CD1c-positive myeloid dendritic cell (primary cell): ENCODE data around the gene SPATA46.

Experiments used
- DNase-seq: peaks from one replicate; pipeline ENCODE4 v3.0.0-alpha.2; 2016; ENCODE audit errors: extremely low spot score

The SPATA46 gene

DNA sequence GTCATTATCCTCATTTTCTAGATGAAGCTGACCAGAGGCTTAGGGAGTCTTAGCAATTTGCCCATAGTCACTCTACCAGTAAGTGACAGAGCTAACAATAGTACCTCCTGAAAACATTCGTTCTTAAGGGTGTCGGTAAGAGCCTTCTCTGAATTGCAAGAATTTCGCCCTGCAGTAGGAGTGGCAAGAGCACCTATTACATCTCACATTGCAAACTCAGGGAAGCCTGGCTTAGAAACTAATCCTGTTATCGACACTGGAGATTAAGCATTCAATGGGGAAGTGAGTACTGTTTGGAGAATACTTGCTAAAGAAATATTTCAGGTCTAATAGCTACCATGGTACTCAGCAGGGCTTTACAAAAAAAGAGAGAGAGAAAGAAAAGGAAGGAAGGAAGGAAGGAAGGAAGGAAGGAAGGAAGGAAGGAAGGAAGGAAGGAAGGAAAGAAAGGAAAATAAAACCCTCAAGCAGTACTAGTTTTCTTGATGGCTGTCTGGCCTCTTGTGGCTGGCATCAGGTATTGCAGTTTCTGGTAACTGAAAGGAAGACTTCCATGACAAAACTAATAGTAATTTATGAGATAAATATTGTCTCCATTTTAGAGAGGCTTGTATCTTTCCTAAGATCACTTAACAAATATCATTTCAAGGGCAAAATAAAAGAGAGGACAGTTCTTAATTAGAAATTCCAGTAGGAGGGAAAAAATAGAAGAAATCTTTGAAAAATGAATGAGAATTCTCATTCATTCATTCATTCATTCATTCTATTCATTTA, 15.3 kb upstream of the SPATA46 start:
- DNase-seq, result peak; percentile 32

DNA sequence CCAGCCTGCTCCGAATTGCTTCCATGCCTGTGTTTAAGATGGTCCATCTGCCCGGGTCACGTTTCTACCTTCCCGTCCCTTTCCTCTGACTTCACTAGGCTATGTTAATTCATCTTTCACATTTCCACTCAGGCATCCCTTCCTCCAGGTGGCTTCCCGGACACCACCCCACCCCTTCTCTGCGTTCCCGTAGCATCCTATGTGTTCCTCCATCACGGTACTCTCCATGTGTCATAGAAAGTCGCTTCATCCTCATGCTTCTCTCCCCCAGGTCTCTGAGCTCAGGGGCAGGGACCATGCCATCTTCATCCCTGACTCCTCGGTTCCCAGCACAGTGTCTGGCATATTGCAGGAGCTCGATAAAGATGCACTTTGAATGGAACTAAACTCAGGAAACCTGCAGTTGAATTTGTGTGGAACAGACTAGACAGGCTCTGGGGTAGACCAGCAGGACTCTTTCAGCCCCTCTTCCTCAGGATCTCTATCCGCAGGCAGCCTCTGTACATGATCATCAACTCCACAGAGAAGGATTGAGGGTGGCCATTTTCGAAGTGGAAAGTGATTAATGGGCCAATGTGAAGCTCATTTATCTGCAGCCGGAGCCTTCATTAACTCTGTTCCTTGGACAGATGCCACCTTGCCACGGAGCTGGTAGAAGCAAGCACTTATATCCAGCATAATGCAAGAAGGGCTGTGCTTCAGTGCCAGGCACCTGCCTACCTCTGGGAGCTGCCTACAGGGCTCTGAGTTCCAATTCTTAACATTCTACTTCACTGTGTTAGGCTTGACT, 13.9 kb upstream of the SPATA46 start:
- no peak for DNase-seq

DNA sequence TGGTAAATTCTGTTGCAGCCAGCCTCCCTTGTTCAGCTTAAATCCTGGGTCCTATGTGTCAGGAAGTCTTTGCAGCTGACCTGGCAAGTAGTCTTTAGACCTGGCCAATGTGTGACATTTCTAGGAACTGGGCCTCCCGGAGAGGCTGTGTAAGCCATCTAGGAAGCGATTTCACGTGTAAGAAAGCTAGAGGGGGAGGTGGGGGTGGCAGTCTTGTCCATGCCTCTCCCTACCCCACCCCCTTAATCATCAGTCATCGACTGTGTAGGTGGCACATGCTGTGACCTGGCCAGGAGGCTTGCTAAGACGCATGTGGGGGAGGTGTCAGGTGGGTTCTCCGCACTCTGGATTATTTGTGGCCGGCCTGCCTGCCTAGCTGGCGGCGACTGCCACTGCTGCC, 13.3 kb upstream of the SPATA46 start:
- no peak for DNase-seq

DNA sequence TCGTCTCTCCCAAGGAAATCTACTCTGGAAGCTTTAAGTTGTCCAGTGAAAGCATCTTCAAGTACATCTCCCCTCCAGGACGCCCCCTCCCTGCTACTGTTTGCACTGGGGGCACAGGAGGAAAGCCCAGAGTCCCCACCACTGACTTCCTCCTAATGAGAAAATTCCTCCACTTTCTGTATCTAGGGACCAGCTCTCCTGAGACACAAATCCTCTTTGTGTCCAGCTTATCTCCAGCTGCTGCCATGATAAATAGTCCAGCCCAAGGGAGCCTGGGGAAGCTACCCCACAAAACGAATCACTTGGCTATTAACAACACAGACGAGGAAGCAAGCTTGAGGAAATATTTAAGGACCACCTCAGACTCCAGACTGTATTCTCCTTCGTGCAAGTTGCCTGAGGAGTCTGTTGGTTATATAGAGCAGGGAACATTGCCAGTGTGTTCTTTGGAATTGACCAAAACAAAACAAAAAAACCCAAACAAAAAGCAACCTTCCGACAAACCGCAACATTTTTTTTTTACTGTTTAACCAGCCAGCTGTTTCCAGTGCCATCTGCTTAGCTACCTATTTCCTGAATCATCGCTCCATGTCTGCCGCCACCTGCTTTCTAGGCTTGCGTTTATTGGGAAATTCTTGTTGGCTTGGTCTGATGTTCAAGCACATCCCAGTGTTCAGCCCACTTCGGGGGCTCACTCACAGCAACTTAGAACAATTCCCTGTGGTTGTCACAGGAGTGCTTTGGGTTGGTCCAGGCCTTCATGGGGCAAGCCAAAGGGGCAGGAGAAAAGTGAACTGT, 12.6 kb upstream of the SPATA46 start:
- no peak for DNase-seq

DNA sequence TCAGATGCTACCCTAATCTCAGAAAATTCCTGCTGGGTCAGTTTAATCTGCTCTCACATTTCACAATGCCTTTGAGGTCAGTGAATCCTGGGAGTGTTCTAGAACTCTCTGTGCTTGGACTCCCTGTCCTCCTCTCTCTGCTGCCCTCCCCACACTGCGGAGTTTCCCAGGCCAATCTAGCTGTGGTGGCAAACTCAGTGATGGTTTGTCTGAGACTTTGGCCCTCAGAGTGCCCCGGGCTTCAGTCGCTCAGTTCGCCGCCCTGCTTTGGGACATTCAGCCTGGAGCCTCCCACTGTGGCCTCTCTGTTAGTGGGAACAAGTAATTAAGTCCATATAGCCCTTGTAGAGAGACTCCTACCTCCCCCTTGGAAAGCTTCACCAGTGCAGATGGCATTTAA, 12.0 kb upstream of the SPATA46 start:
- no peak for DNase-seq

DNA sequence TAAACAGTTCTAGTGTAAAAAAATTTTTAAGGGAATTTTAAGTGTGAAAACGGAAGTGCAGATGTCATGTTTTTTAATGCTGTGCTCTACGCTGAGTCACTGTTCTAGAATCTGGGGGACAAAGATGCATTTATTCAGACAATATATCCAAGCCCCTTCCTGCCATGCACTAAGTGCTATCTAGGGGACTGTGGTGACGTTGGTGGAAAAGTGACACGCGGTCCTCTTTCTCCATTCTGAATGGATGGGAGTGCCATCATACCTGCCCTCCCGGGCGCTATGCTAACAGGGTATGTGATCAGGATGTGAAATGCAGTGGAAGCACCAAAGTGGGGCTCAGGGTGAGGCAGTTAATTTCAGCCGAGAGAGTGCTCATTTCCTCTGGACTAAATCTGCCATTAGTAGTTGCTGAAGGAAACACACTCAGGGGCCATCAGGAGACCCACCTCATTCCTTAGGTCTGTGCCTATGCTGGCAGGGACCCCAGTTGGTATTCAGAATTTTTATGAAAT, 11.5 kb upstream of the SPATA46 start:
- no peak for DNase-seq

DNA sequence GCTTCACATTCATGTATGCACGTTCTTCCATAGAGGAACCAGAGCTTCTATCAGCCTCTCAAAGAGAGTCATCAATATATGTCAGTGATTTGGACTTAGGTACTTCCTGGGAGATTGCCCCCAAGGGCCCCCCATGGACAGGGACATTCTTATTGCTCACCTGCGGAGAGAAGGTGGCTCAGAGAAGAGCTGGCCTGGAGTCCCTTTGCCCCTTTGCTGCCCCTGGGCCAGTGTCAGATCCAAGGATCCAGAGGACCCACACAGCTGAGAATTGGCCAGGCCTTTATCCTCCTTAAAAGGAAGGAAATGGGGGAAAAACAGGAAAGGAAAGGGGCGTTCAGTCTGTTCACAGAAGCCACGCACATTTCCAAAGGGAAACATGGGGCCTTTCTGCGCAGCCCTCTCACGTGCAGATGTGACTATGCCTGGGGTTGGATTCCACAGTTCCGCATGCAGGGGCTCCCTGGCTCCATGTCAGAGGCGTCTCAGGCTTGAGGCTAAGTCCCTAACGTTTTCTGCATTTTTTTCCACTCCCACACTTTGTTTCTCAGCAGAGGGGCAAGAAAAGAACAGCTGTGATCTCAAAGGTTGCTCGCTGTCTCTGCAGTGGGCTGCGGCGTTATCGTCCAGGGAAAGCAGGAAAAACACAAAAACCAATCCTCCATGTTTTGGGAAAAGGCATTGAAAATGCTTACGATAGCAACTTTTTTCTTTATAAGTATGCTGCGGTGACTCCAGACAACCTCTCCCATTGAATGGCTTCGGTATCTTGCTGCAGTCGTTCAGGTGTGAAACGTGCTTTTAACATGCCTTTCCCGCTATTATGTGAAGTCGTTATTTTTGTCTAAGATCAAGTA, 10.8 kb upstream of the SPATA46 start:
- DNase-seq, result no peak

DNA sequence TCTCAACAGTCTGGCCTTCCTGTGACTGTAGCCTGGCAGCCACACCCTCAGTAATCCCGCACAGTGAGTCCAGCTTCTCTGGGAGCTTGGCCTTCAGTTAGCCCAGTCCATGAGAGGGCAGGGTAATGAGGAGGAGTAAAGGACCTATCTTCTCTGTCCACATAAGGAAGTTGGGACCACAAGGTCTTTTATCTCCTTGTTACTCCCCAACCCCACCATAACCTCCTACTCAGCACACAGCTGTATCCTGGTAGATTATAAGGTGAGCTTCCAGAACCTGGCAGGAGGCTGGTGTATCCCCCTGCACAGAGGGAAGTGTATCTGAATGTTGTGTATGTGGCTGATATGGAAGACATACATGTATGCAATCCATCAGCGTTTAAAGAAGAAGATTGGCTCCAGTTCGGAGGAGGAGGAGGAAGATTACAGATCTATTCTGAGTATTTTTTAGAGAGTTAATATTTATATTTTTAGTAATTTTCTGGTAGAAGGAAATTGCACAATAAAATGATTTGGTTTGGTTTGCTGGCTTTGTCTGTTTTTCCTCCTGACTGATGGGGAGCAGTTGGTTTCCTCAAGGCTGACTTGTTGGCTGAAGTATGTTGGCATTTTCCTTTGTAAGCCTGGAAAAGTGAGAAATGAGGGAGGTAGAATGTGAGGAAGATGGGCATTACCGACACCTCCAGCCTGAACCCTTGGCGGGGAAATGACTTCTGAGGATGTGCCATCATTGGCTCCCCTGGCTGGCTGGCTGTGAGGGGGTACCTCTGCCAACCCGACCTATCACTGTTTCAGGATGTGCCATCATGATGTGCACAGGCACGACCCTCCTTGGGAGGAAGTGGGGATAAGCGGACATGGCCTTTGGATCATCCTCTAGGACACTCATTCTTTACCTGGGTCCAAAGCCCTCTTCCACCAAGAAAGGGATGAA, 9.9 kb upstream of the SPATA46 start:
- DNase-seq, result no peak

DNA sequence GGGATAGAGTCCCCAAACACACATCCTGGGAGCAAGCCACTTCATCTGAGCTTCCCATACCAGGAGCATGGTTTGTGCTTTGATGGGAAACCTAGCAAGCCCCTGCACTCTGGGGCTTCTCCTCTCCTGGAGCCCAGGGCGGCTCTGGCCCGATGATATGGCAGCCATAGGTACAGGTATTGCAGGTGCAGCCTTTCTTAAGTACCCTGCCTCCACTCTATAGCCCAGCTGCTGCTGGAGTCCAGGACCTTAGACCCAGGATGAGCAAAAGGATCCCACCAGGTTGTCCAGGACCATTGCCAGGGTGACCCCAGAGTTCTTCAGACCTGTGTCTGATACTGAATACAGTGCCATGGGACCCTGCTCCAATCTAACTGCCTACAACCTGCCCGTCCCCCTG, 9.0 kb upstream of the SPATA46 start:
- no peak for DNase-seq

DNA sequence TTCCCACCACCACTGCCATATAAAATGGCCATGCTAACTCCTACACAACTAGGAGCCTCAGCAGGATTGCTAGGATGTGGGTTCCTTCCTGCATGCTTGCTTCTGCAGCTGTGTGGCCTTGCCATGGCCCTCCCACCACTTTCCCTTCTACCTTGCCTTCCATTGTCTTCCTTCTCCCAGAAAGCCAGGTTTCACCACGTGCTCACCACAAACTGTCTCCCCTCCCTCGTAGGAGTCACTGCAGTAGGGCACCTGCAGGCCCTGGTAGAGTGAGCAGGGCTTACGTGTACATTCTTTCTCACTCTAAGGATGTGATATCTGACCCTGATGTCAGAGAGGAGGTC, 8.6 kb upstream of the SPATA46 start:
- DNase-seq, result no peak

DNA sequence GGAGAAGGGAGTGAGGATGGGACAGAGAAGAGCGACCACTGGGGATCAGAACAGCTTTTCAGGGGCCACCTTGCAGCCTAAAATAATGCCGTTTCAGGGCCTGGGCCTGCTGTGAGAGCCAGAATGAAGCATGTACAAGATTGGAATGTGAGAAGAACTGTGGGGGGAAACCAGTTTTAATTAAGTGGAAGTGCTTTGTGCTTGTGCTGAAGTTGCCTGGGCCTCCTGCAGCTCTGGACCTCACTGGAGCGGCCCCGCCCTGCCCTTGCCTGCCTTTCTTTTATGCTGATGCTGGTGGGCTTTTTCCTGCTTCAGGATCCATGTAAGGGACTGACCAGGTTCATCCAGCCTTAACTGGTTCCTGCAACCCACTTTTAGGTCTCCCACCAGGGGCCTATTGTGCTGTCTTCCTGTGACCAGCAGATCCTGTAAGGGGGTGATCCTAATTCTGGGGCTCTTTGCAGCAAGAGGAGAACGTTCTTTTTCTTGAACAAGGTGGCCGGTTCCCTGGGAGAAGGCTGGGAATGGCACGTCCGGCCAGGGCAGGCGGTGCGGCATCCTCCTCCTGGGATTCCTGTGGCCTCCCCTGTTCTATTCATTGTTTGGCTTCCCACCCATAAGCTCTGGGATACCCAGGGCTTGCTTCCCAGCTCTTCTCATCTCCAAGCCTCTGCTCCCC, 8.1 kb upstream of the SPATA46 start:
- no peak for DNase-seq

DNA sequence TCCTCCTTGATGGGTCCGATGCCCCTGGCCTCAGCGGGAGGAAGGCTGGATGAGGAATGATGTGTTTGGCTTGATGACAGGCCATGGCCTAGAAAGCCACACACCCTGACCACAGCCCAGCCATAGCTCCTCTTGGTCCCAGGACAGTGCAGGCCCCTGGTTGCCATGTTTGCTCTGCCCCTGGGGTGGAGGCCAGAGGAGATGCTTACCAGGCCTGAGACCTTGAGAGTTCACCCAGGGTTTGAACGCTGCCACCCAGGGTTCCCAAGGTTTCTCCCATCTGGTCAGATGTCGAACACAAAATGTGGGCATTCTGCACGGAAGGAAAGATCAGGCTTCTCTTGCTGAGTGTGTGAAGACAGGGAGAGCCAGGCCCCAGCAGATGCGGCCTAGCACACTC, 7.5 kb upstream of the SPATA46 start:
- DNase-seq, result no peak

DNA sequence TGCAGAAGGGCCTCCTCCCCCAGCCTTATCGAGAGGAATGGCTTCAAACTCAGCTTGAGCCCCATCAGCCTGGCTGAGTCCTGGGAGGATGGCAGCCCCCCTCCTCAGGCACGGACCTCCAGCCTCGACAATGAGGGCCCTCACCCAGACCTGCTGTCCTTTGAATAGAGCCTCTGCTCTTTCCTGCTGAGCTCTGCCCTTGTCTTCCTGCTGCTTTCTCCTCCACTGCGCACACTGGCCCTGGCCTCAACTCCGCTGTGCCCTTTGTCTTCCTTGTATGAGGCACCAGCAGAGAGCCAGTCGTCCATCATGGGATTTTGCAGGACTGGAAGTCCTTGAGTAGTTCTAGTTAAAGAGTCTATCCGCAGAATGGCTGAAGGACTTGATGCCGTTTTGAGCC, 6.9 kb upstream of the SPATA46 start:
- no peak for DNase-seq

DNA sequence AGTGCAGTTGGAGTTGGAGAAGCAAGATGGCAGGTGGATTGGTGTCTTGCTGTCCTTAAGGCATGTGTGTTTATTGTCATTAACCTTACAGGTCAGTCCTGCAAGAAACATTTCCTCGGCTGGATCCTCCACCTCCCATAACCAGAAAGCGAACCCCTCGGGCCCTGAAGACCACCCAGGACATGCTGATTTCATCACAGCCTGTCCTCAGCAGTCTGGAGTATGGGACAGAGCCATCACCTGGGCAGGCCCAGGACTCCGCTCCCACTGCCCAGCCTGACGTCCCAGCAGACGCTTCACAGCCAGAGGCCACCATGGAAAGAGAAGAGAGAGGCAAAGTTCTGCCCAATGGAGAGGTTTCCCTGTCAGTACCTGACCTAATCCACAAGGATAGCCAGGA, 6.4 kb upstream of the SPATA46 start:
- no peak for DNase-seq

DNA sequence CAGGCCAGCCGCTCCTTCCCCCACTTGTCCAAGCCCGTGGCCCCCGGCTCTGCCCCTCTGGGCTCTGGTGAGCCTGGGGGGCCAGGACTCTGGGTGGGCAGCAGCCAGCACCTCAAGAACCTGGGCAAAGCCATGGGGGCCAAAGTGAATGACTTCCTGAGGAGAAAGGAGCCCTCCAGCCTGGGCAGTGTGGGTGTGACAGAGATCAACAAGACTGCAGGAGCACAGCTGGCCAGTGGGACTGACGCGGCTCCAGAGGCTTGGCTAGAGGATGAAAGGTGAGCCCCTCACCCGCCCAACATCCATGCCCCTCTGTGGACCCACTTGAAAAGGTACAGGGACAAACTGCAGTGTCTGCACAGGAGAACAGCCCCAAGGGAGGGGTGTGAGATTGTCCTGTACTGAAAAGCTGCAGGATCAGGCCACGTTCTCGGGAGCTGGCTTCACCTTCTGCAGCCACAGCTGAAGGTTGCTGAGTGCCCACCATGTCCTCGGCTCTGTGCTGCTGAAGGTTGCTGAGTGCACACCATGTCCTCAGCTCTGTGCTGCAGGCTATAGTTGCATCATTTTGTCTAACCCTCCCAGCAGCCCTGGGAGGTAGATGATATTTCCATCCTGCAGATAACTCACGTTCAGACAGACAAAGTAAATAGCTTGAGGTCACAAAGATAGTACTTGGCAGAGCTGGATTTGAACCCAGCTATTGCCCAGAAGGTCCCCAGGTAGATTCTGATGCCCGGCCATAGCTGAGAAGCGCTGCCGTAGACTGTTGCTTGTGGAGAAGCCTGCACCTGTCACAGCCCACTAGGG, 5.5 kb upstream of the SPATA46 start:
- no peak for DNase-seq

DNA sequence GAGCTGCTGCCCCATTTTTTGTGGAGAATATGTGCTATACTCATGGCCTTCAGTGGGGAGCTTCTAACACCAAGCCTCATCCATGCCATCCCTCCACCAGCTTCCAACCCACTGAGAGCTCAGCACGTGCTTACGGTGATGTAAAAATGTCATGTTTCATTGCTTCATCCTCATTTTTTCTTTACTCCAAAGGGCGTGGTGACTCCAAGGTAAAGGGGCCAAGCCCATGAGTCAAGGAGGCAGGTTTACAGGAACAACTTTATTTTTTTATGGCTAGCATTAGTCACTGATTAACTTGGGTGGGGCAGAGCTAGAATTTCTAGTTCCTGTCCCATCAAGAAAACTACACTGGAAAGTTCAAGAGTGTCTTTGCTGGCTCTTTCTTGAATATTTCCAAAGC, 4.7 kb upstream of the SPATA46 start, which contains the start of gene C1orf226:
Gene C1orf226 (plus strand): TSS at position 346 of the 400 bp plus-strand sequence. CDS start 174 bp downstream, outside the sequence.
- DNase-seq, result no peak

DNA sequence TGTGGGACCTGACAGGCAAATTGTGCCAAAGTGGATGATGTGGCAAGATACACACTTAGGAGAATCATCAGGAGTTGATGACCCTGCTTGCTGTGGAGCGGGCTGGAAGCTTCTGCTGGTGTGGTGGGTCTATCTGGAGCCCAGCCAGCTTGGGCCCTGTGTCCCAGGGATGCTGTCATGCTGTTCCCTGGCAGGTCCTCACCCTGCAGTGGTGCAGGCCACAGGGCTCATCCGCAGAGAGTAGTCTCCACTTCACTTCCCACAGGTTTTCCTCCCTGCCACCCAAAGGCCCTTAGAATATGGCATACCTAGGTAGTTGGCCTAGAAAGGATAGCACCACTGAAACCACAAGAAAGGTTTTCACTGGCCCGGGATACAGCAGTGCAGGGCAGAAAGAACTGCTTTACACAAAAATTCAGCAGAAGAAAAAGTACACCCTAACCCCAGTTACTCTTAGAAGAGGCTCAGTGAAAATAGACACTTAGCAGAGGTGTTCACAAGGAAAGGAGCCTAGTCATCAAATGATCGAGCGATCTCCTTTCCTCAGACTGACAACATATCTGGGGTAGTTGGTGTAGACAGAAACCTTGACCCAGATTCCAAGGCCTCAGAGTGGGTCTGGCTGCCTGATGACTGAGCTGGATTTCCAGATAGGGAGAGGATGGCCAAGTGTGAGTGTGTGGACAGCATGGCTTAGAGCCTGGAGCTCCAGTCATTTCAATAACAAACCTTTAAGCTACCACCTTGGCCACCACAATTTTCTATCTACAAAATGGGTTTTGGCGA, 3.6 kb upstream of the SPATA46 start:
- no peak for DNase-seq

DNA sequence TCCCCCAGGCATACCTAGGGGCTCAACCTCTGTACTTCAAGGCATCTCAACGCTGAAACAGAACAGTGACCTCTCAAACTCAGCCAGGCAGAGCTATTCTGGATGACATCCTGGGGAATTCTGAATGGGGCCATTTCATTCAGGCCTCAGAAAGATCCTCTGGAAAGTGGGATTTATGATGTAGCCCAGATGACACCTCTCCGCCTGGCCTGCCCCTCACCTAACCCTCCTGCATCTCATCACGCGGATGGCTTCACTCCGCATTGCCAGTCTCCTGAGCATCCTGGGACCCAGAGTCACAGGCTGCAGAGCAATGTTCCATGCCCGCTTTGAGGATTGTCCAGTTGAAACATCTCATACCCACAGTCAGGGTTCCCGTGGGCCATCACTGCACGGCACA, 1.2 kb downstream of the SPATA46 start:
- DNase-seq, result no peak
